ENCODE data around the gene TSPAN11.

Gene TSPAN11

GRCh38 chr12:30962047-30962446 lies 35.5 kb downstream of the TSPAN11 start:
- no peak for DNase-seq

- no peak for DNase-seq
Measured at GRCh38 chr12:30963709-30964564, 37.4 kb downstream of the TSPAN11 start.

DNA sequence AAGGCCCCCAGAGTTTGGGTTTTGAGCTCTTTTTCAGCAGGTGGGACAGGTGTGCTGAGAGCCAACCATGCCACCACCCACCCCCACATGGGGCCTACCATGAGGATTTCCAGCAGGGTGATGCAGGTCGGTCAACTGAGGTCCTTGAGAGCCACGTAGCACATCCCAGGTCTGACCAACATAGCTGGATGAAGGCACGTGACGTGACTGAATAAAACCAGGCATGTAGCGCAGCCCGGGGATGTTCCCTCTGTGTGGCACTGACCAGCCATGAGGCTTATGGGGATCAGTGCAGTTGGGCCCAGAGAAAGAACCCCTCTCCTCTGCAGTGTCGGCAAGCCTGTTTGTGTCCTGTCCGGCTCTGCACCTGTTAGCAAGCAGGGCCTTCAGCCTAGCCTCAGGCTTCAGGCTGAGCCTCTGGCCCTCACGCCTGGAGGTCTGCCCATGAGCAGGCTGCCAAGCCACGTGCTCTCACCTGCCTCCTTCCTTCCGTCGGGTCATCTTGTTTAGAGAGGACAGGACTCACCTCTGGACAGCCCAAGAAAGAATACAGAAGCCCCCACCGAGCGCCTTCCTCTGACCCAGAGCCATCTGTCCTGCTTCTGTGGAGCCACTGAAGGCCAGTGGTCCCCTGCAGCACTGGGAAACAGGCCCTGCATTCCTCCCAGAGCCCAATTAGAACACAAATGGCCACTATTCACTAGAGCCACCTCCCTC lies 38.5 kb downstream of the TSPAN11 start:
- DNase-seq = no peak

GRCh38 chr12:30965613-30965985 lies 39.1 kb downstream of the TSPAN11 start:
- no peak for DNase-seq

- no peak for DNase-seq
Measured at GRCh38 chr12:30967026-30967425, 40.5 kb downstream of the TSPAN11 start.

- no peak for DNase-seq
Measured at GRCh38 chr12:30968211-30968610, 41.7 kb downstream of the TSPAN11 start.

DNA sequence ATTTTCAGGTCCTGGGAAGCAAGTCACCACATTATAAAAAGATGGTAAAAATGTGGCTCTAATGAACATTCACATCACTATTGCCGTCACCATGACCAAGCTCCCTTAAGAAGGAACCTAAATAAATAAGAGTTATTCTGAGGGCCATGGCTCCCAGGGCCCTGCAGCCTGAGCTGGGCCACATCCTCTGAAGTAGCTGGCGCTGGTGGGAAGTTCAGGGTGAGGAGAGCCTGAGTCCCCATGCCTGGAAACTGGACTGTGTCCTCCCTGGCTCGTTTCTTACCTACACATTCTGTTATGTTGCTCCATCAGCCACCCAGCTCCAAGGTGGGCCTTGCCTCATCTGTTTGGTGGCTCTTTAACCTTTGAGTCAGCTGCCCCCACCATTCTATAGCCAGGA lies 42.5 kb downstream of the TSPAN11 start:
- no peak for DNase-seq

- no peak for DNase-seq
Measured at GRCh38 chr12:30969606-30970395, 43.3 kb downstream of the TSPAN11 start.

- no peak for DNase-seq
Measured at GRCh38 chr12:30970559-30971197, 44.1 kb downstream of the TSPAN11 start.

DNA sequence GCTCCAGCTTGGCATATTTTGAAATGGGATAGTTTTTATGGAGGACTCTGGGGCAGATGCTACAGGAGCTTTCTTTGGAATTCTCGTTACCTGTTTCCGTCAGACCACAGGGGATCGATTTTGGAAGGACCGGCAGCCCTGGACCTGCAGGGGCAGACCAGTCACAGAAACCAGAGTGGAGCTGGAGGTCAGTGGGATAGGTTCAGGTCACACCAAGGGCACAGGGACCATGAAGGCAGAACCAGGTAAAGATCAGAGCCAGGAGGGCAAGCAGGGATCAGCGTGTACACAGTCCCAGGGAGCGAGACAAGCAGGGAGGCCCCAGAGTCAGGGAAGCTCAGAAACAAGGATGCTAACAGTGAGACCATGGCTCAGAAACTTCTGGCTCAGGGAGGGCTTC lies 45.5 kb downstream of the TSPAN11 start:
- no peak for DNase-seq

GRCh38 chr12:30973175-30973574 lies 46.6 kb downstream of the TSPAN11 start:
- no peak for DNase-seq

GRCh38 chr12:30973830-30974229 lies 47.3 kb downstream of the TSPAN11 start:
- DNase-seq = no peak

- DNase-seq = no peak
Measured at GRCh38 chr12:30974746-30975500, 48.4 kb downstream of the TSPAN11 start.

DNA sequence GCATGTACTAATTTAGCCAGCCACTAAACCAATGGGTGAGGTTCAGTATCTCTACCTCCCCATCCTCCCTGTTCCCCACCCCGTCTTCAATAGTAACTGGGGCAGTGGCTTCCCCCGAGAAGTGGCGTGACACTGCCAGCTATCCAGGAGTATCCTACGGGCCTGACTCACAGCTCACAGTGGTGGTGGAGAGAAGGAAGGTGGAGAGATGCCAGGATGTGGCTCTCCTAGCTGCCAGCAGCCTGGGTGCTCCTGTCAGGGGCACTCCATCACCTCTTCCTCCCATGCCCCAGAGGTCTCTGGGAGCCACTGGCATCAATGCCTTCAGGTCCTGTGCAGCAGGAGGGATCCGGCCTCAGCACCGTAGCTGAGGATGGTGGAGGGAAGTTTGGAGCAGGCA lies 49.0 kb downstream of the TSPAN11 start:
- DNase-seq = no peak

- DNase-seq = no peak
Measured at GRCh38 chr12:30976206-30976605, 49.7 kb downstream of the TSPAN11 start.

- DNase-seq = no peak
Measured at GRCh38 chr12:30977124-30977523, 50.6 kb downstream of the TSPAN11 start.

DNA sequence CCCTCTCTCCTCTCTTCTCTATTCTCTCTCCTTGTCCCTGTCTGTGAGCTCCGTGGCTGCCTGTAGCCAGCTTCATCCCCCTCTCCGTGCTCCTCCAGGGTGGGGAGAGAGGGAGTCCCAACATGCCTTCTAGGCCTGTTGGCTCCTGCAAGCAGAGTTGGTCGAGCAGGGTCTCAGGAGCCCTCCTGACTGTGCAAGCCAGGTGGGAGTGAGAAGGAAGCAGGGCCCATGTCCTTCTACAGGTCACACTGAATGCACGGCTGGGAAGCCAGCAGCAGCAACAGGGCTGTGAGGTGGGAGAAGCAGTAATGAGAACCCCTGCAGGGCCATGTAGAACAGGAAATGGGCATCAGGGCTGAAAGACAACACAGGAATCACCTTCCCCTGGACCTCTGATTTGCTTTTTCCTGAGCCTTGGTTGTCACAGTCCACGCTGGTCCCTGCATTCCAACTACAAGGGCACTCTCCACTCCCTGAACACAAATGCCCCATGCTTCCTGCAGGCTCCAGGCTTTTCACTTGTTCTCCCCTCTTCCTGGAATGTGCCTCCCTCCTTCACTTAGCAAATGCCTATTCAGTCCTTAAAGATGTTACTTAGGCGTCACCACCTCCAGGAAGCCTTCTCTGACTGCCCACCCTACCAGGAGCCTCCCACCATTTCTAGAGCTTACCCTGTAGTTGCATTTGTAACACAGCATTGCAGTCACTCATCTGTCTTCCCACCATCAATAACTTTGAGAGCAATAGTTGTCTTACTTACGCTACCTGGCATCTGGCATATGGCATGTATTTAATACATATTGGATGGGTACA lies 51.2 kb downstream of the TSPAN11 start:
- DNase-seq = no peak

DNA sequence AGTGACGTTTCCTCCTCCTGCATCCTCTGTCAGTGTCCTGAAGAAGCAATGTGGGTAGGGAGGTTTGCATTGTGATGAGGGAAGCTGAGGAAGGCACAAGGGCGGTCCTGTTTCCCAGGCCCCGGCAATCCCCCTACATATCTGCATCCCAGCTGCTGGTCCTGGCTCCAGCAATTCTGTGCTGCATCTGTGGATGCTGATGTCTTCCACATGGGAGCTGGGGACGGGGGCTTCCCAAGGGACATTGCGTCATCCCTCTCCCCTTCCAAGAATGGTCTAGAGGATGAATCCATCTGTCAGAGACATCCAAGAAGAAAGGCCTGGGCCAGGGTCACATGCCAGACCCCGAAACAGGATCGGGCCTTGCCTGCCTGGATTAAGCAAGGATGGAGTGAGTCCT lies 52.1 kb downstream of the TSPAN11 start:
- no peak for DNase-seq

- no peak for DNase-seq
Measured at GRCh38 chr12:30979371-30980259, 53.1 kb downstream of the TSPAN11 start.

- no peak for DNase-seq
Measured at GRCh38 chr12:30980955-30981662, 54.6 kb downstream of the TSPAN11 start.

Measured in hematopoietic multipotent progenitor cell treated with erythropoietin and hydrocortisone succinate and interleukin-3 and kit ligand, for 4 days (in vitro differentiated cells).